CD14-positive monocyte (primary cell): ENCODE data around the gene PTGES2. TPM values are rescaled to one million over a fixed set of nuclear protein-coding genes. Genes with fewer than 3 reads are reported as not detected.
A peak's percentile ranks its signal among the peaks of the same experiment; 100 is the strongest.

ENCODE experiments used
- DNase-seq, 3 donors: peaks; one replicate each; pipeline ENCODE4 v3.0.0-alpha.2; 2011 to 2022
- H2AFZ ChIP-seq: 2 replicates; pipeline ENCODE4 v1.6.0; 2012; ENCODE audit warnings: mild to moderate bottlenecking, low read depth, low read length, inconsistent platforms; ENCODE audit not compliant: insufficient read depth, poor library complexity, severe bottlenecking
- H3K27ac ChIP-seq, 2 donors: 1 replicate in 1 of 2; 2 replicates in 1 of 2; pipeline ENCODE4 v1.5.1; 2012 to 2013; ENCODE audit warnings: low read length in 2 of 2, control low read depth in 1 of 2, inconsistent platforms in 1 of 2, low read depth in 1 of 2, mild to moderate bottlenecking in 1 of 2
- H3K27me3 ChIP-seq, 2 donors: one replicate each; pipeline versions ENCODE4 v1.6.0 to v1.6.1; 2011 to 2013; ENCODE audit warnings: low read length in 2 of 2; ENCODE audit not compliant: control insufficient read depth in 2 of 2, insufficient read depth in 2 of 2
- H3K36me3 ChIP-seq, 2 donors: replicated peaks in 1 of 2; 1 replicate in 1 of 2; 2 replicates in 1 of 2; pipeline versions ENCODE4 v1.5.1 to v1.6.1; 2012 to 2013; ENCODE audit warnings: low read length in 2 of 2, control low read depth in 1 of 2, inconsistent platforms in 1 of 2, mild to moderate bottlenecking in 1 of 2; ENCODE audit not compliant: insufficient read depth in 2 of 2, control insufficient read depth in 1 of 2
- H3K4me1 ChIP-seq, 2 donors: 1 replicate in 1 of 2; 2 replicates in 1 of 2; pipeline versions ENCODE4 v1.5.1 to v1.6.1; 2012 to 2013; ENCODE audit warnings: low read length in 2 of 2, control low read depth in 1 of 2, inconsistent platforms in 1 of 2, mild to moderate bottlenecking in 1 of 2, moderate library complexity in 1 of 2; ENCODE audit not compliant: insufficient read depth in 2 of 2, control insufficient read depth in 1 of 2
- H3K4me2 ChIP-seq: replicated peaks from 2 replicates; pipeline ENCODE3; 2012; ENCODE audit warnings: low read length, moderate library complexity, mild to moderate bottlenecking; ENCODE audit not compliant: poor library complexity, severe bottlenecking; ENCODE audit errors: extremely low read depth
- H3K4me3 ChIP-seq, 3 experiments: fragments of 200-600 bp in 1 of 3; sonication (generic) in 1 of 3; replicated peaks in 1 of 3; 1 replicate in 2 of 3; 2 replicates in 1 of 3; pipeline ENCODE4 v1.5.1; 2011 to 2013; ENCODE audit warnings: low read length in 3 of 3, mild to moderate bottlenecking in 3 of 3, control low read depth in 2 of 3, low read depth in 2 of 3, inconsistent platforms in 1 of 3, moderate library complexity in 1 of 3
- H3K79me2 ChIP-seq: 2 replicates; pipeline ENCODE4 v1.6.0; 2012; ENCODE audit warnings: mild to moderate bottlenecking, control low read depth, inconsistent platforms, low read length, moderate library complexity; ENCODE audit not compliant: insufficient read depth
- H3K9ac ChIP-seq: 2 replicates; pipeline ENCODE4 v1.6.0; 2017; ENCODE audit warnings: low read length, mild to moderate bottlenecking; ENCODE audit not compliant: insufficient read depth, poor library complexity, severe bottlenecking
- H3K9me3 ChIP-seq, 2 donors: replicated peaks in 1 of 2; 1 replicate in 1 of 2; 2 replicates in 1 of 2; pipeline versions ENCODE4 v1.5.1 to v1.6.1; 2012 to 2013; ENCODE audit warnings: low read length in 2 of 2, control low read depth in 1 of 2; ENCODE audit not compliant: control insufficient read depth in 1 of 2, insufficient read depth in 1 of 2
- H4K20me1 ChIP-seq: 2 replicates; pipeline ENCODE4 v1.6.0; 2012; ENCODE audit warnings: mild to moderate bottlenecking, low read length, control low read depth, moderate library complexity; ENCODE audit not compliant: insufficient read depth
- H3K27ac Mint-ChIP-seq, 7 donors: one replicate each; pipeline ENCODE4 v1.8.0; 2020; ENCODE audit warnings: mild to moderate bottlenecking in 7 of 7, mixed read lengths in 7 of 7, moderate library complexity in 6 of 7, inconsistent platforms in 2 of 7
- H3K27me3 Mint-ChIP-seq, 3 donors: one replicate each; pipeline ENCODE4 v1.8.0; 2021 to 2022; ENCODE audit warnings: low read depth in 3 of 3, mild to moderate bottlenecking in 3 of 3, mixed read lengths in 3 of 3, moderate library complexity in 3 of 3, inconsistent platforms in 1 of 3
- H3K36me3 Mint-ChIP-seq, 2 donors: one replicate each; pipeline ENCODE4 v1.8.0; 2020; ENCODE audit warnings: mixed read lengths in 2 of 2, inconsistent platforms in 1 of 2, mild to moderate bottlenecking in 1 of 2
- H3K4me1 Mint-ChIP-seq: one replicate; pipeline ENCODE4 v1.8.0; 2020; ENCODE audit warnings: mild to moderate bottlenecking, mixed read lengths
- H3K4me3 Mint-ChIP-seq, 2 donors: one replicate each; pipeline ENCODE4 v1.8.0; 2020; ENCODE audit warnings: mild to moderate bottlenecking in 2 of 2, mixed read lengths in 2 of 2, moderate library complexity in 1 of 2
- H3K9me3 Mint-ChIP-seq, 7 donors: one replicate each; pipeline ENCODE4 v1.8.0; 2020 to 2022; ENCODE audit warnings: mixed read lengths in 7 of 7, mild to moderate bottlenecking in 6 of 7, moderate library complexity in 6 of 7, inconsistent platforms in 2 of 7
- CTCF ChIP-seq: fragments of 200-600 bp; IDR thresholded peaks from one replicate; pipeline ENCODE4 v1.8.0; 2022; ENCODE audit warnings: antibody characterized with exemption, mild to moderate bottlenecking
- WGBS: methylation state at CpG from one replicate; pipeline ENCODE4 v1.1.5; 2013; ENCODE audit warnings: missing lambda C conversion rate; ENCODE audit not compliant: insufficient coverage; 5-methylcytosine and 5-hydroxymethylcytosine counted together
- intact Hi-C, 2 donors: fragments of 100-400 bp; cut with micrococcal nuclease; formaldehyde crosslinking; loops; one replicate each; pipeline versions ENCODE4 v1.15.0 to v1.15.1; 2023
- polyA plus RNA-seq, 3 donors: library from polyadenylated mRNA; depleted of rRNA in 1 of 3; unstranded in 2 of 3; stranded (reverse) in 1 of 3; fragments of 300-500 nt in 2 of 3; fragments of >200 nt in 1 of 3; fragmentation: Illumina TruSeq in 2 of 3; gene quantifications; 1 replicate in 2 of 3; 2 replicates in 1 of 3; pipeline ENCODE4 v1.2.3, GENCODE V29; 2012 to 2021

The PTGES2 gene
- polyA plus RNA-seq, 3 donors, result 42.0 to 71.5 (median 49.4) TPM

- no peak overlapping the region for H3K27ac ChIP-seq
- H4K20me1 ChIP-seq, result peaks cover 51% of the 10 kb centered on the region
- Mint-ChIP-seq H3K4me1 (no peaks in the 10 kb centered on the region), H3K36me3 (peaks cover 61 to 68% of the 10 kb centered on the region in 2 donors), H3K4me3 (peak overlapping the region in 1 of 2 donors; percentile 16), H3K9me3 (no peaks in the 10 kb centered on the region), H3K27ac (peak overlapping the region in 4 of 7 donors; percentile 19 to 62 (median 32)), H3K27me3 (peaks cover 0 to 2% (median 0%) of the 10 kb centered on the region in 3 donors)
- intact Hi-C loops, result no loop called here
- no peak for TF ChIP-seq CTCF
- no peaks in the 10 kb centered on the region for H3K27me3 ChIP-seq
- no peak overlapping the region for H3K9ac ChIP-seq
- no peak overlapping the region for H2AFZ ChIP-seq
- DNase-seq, result no peak
- whole genome bisulfite sequencing, result 93% methylated on average over 12 of the region's 18 CpGs
- no peaks in the 10 kb centered on the region for H3K79me2 ChIP-seq
- no peaks in the 10 kb centered on the region for H3K4me1 ChIP-seq
- peaks cover 59 to 69% of the 10 kb centered on the region in 2 donors for H3K36me3 ChIP-seq
- no peaks in the 10 kb centered on the region for H3K9me3 ChIP-seq
- no peak overlapping the region for H3K4me3 ChIP-seq
- H3K4me2 ChIP-seq, result no peak overlapping the region
These were observed 19.9 kb downstream of the PTGES2 start for GRCh38 chr9:128107468-128108268.

GRCh38 chr9:128106940-128107467 is 20.5 kb downstream of the PTGES2 start:
- DNase-seq, result no peak
- TF ChIP-seq CTCF, result no peak
- 99% methylated on average over 19 of the region's 23 CpGs for WGBS
- H3K9ac ChIP-seq, result no peak overlapping the region
- no peaks in the 10 kb centered on the region for H3K9me3 Mint-ChIP-seq
- intact Hi-C loops, result no loop called here
- H3K4me1 Mint-ChIP-seq, result no peaks in the 10 kb centered on the region
- H3K9me3 ChIP-seq, result no peaks in the 10 kb centered on the region
- H3K4me3 Mint-ChIP-seq, result peak overlapping the region in 1 of 2 donors; percentile 16
- peaks cover 0 to 2% (median 0%) of the 10 kb centered on the region in 3 donors for H3K27me3 Mint-ChIP-seq
- no peaks in the 10 kb centered on the region for H3K79me2 ChIP-seq
- no peaks in the 10 kb centered on the region for H3K4me1 ChIP-seq
- peaks cover 68 to 74% of the 10 kb centered on the region in 2 donors for H3K36me3 Mint-ChIP-seq
- no peak overlapping the region for H3K4me2 ChIP-seq
- H3K27me3 ChIP-seq, result no peaks in the 10 kb centered on the region
- peaks cover 57% of the 10 kb centered on the region for H4K20me1 ChIP-seq
- H3K27ac ChIP-seq, result no peak overlapping the region
- no peak overlapping the region for H3K4me3 ChIP-seq
- H2AFZ ChIP-seq, result no peak overlapping the region
- peaks cover 66 to 76% of the 10 kb centered on the region in 2 donors for H3K36me3 ChIP-seq
- no peak overlapping the region for H3K27ac Mint-ChIP-seq
